Activated CD8-positive, alpha-beta memory T cell treated with anti-CD3 and anti-CD28 coated beads for 4 hours (primary cell): ENCODE results near the gene GAD2.

Source experiments
- DNase-seq, 2 donors: peaks; one replicate each; pipeline ENCODE4 v3.0.0-alpha.2; 2020; ENCODE audit warnings: low read depth in 2 of 2

Gene GAD2

GRCh38 chr10:26216585-26217395 is at the start of gene GAD2:
TSS of gene GAD2 (plus strand) at chr10:26216774. CDS start at chr10:26216810, 36 bp downstream.
- DNase-seq, result no peak

GRCh38 chr10:26169466-26169865 is 47.1 kb upstream of the GAD2 start:
- DNase-seq, result no peak

GRCh38 chr10:26172131-26172530 is 44.4 kb upstream of the GAD2 start:
- DNase-seq, result no peak

GRCh38 chr10:26173837-26174236 is 42.7 kb upstream of the GAD2 start:
- DNase-seq, result no peak

GRCh38 chr10:26177341-26177740 is 39.2 kb upstream of the GAD2 start:
- no peak for DNase-seq

GRCh38 chr10:26194275-26194674 is 22.3 kb upstream of the GAD2 start:
- no peak for DNase-seq

GRCh38 chr10:26197248-26197647 is 19.3 kb upstream of the GAD2 start:
- no peak for DNase-seq

GRCh38 chr10:26198119-26198518 is 18.5 kb upstream of the GAD2 start:
- no peak for DNase-seq

- DNase-seq, result no peak
These were observed 16.7 kb upstream of the GAD2 start for GRCh38 chr10:26199841-26200240.

- no peak for DNase-seq
These were observed 11.4 kb upstream of the GAD2 start for GRCh38 chr10:26205223-26205622.

- no peak for DNase-seq
These were observed 4.7 kb upstream of the GAD2 start for GRCh38 chr10:26211781-26212444.

GRCh38 chr10:26212511-26212910 is 4.1 kb upstream of the GAD2 start:
- no peak for DNase-seq

GRCh38 chr10:26213157-26213800 is 3.3 kb upstream of the GAD2 start:
- DNase-seq, result no peak

- no peak for DNase-seq
These were observed 2.6 kb upstream of the GAD2 start for GRCh38 chr10:26214004-26214403.

- no peak for DNase-seq
These were observed 1.8 kb upstream of the GAD2 start for GRCh38 chr10:26214551-26215395.

GRCh38 chr10:26215396-26215934 is 1.1 kb upstream of the GAD2 start:
- no peak for DNase-seq

GRCh38 chr10:26215935-26216584 is 514 bp upstream of the GAD2 start:
- DNase-seq, result no peak

- DNase-seq, result no peak
These were observed 967 bp downstream of the GAD2 start for GRCh38 chr10:26217396-26218086.

GRCh38 chr10:26219676-26220075 is 3.1 kb downstream of the GAD2 start:
- no peak for DNase-seq

GRCh38 chr10:26220901-26221300 is 4.3 kb downstream of the GAD2 start:
- DNase-seq, result no peak
